ENCODE data around the gene XXYLT1. TPM values are rescaled to one million over a fixed set of nuclear protein-coding genes. Genes with fewer than 3 reads are reported as not detected.
"Not testable (repeated sequence)": the region's sequence is repeated elsewhere in the genome, so short reads cannot be mapped to it uniquely, and the experiment has no call there.

Gene XXYLT1
- total and polyA plus RNA-seq, 2 donors from 2014 or later: 5.7 to 10.7 TPM

DNA sequence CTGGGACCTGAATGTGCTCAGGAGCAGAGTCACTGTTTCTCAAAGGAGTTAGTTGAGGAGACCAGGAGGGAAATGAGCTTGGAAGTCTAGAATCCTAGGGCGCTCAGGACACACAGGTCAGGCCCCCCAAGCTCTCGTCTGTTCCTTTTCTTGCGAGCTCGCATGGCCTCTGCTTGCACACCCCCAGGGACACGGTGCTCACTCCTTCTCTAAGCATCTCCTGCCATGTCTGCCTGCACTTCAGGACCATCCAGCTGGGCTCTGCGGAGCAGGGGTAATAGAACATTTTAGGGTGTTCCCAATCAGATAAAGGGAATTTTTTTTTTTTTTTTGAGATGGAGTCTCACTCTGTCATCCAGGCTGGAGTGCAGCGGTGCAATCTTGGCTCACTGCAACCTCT, 213.2 kb downstream of the XXYLT1 start:
- no peak overlapping the region for H3K9ac ChIP-seq (ENCODE audit: low read length in 3 of 3)
- no peaks in the 10 kb centered on the region for H3K36me3 ChIP-seq (ENCODE audit: control insufficient read depth in 2 of 3, insufficient read depth in 3 of 3, low read length in 3 of 3)
- DNase-seq: peak in 1 of 5 donors; percentile 42
- H3K4me1 ChIP-seq (ENCODE audit: control insufficient read depth in 2 of 3, insufficient read depth in 2 of 3, low read depth in 1 of 3, low read length in 3 of 3): no peaks in the 10 kb centered on the region
- intact Hi-C loops (cut with DNase I): no loop called here
- TF ChIP-seq, protein P1, sequence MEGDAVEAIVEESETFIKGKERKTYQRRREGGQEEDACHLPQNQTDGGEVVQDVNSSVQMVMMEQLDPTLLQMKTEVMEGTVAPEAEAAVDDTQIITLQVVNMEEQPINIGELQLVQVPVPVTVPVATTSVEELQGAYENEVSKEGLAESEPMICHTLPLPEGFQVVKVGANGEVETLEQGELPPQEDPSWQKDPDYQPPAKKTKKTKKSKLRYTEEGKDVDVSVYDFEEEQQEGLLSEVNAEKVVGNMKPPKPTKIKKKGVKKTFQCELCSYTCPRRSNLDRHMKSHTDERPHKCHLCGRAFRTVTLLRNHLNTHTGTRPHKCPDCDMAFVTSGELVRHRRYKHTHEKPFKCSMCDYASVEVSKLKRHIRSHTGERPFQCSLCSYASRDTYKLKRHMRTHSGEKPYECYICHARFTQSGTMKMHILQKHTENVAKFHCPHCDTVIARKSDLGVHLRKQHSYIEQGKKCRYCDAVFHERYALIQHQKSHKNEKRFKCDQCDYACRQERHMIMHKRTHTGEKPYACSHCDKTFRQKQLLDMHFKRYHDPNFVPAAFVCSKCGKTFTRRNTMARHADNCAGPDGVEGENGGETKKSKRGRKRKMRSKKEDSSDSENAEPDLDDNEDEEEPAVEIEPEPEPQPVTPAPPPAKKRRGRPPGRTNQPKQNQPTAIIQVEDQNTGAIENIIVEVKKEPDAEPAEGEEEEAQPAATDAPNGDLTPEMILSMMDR (IDR thresholded peaks at IDR 0.05; ENCODE audit: borderline replicate concordance, extremely low read depth, insufficient read depth): no peak
- no peaks in the 10 kb centered on the region for H3K27me3 ChIP-seq (ENCODE audit: control insufficient read depth, insufficient read depth, low read length)
- H3K27ac ChIP-seq (ENCODE audit: low read depth in 2 of 2, low read length in 2 of 2): no peak overlapping the region
- no peak for FAIRE-seq
- H3K9me3 ChIP-seq (ENCODE audit: control insufficient read depth in 2 of 3, insufficient read depth in 1 of 3, low read length in 3 of 3): no peaks in the 10 kb centered on the region
- no peak overlapping the region for H3K4me3 ChIP-seq (ENCODE audit: low read length in 3 of 3)

DNA sequence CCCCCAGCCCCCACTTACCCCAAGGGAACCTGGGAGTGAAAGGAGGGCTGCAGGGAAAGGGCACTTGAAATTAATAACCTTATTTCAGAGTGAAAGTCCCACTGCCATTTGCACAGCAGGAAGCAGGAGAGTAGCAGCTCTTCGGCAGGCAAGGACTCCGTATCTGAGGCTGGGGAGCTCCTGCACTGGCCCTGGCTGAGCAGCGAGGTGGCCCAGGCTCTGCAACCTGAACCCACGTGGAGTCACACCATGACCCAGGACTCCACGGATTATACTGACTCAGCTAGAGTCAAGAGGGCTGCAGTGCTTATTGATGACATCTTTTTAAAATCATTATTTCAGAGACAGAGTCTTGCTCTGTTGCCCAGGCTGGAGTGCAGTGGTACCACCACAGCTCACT, 214.5 kb downstream of the XXYLT1 start:
- Histone ChIP-seq H3K4me1 (ENCODE audit: control insufficient read depth in 2 of 3, insufficient read depth in 2 of 3, low read depth in 1 of 3, low read length in 3 of 3) (no peaks in the 10 kb centered on the region), H3K9me3 (ENCODE audit: control insufficient read depth in 2 of 3, insufficient read depth in 1 of 3, low read length in 3 of 3) (no peaks in the 10 kb centered on the region), H3K9ac (ENCODE audit: low read length in 3 of 3) (no peak overlapping the region), H3K36me3 (ENCODE audit: control insufficient read depth in 2 of 3, insufficient read depth in 3 of 3, low read length in 3 of 3) (no peaks in the 10 kb centered on the region), H3K27ac (ENCODE audit: low read depth in 2 of 2, low read length in 2 of 2) (no peak overlapping the region), H3K4me3 (ENCODE audit: low read length in 3 of 3) (no peak overlapping the region), H3K27me3 (ENCODE audit: control insufficient read depth, insufficient read depth, low read length) (no peaks in the 10 kb centered on the region)
- intact Hi-C loops (cut with DNase I): no loop called here
- TF ChIP-seq, protein P1 (IDR thresholded peaks at IDR 0.05; ENCODE audit: borderline replicate concordance, extremely low read depth, insufficient read depth): no peak
- DNase-seq (peak in 1 of 5 donors; percentile 48), FAIRE-seq (no peak)

DNA sequence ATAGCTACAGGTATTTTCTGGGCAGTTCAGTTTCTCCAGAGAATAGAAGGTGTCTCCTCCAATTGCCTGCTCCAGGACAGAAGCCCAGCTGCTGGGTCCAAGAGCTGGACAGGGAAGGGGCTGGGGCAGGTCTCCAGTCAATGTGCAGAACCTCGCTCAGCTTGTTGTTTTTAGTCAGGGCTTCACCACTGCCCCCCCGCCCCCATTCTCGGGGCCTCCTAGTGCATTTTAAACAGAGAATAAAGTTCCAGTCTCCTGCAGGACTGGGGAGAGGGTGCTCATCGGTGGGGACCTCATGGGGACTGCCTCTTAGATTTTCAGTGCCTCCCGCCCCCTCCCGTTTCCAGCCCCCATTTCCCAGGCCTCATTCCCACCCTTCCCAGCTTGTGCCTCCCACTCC, 216.6 kb downstream of the XXYLT1 start:
- TF ChIP-seq, protein P1 (IDR thresholded peaks at IDR 0.05; ENCODE audit: borderline replicate concordance, extremely low read depth, insufficient read depth): no peak
- H3K27ac ChIP-seq (ENCODE audit: low read depth in 2 of 2, low read length in 2 of 2): no peak overlapping the region
- no peak for FAIRE-seq
- H3K4me1 ChIP-seq (ENCODE audit: control insufficient read depth in 2 of 3, insufficient read depth in 2 of 3, low read depth in 1 of 3, low read length in 3 of 3): no peaks in the 10 kb centered on the region
- H3K27me3 ChIP-seq (ENCODE audit: control insufficient read depth, insufficient read depth, low read length): no peaks in the 10 kb centered on the region
- no peaks in the 10 kb centered on the region for H3K36me3 ChIP-seq (ENCODE audit: control insufficient read depth in 2 of 3, insufficient read depth in 3 of 3, low read length in 3 of 3)
- no peak overlapping the region for H3K4me3 ChIP-seq (ENCODE audit: low read length in 3 of 3)
- intact Hi-C loops (cut with DNase I): no loop called here
- H3K9ac ChIP-seq (ENCODE audit: low read length in 3 of 3): no peak overlapping the region
- H3K9me3 ChIP-seq (ENCODE audit: control insufficient read depth in 2 of 3, insufficient read depth in 1 of 3, low read length in 3 of 3): no peaks in the 10 kb centered on the region
- DNase-seq: no peak

DNA sequence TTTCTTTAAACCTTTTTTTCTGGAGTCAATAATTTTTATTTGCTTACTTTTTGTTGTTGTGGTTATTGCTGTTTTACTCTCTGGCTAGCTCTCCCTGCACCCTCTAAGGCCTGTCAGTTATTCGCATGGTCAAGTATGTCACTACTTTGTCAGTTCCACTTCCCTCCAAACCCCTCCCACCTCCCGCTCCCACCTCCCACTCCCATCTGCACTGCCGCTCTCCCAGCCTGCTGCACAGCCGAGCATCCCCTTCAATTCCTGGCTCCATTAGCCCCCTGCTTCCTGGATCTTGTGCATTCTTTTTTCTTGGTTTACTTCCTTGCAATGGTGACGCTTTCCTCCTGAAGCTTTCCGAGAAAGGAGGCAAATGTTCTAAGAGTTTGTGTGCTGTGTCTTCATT, 218.0 kb downstream of the XXYLT1 start:
- H3K36me3 ChIP-seq (ENCODE audit: control insufficient read depth in 2 of 3, insufficient read depth in 3 of 3, low read length in 3 of 3): no peaks in the 10 kb centered on the region
- H3K9ac ChIP-seq (ENCODE audit: low read length in 3 of 3): no peak overlapping the region
- H3K27ac ChIP-seq (ENCODE audit: low read depth in 2 of 2, low read length in 2 of 2): no peak overlapping the region
- no peaks in the 10 kb centered on the region for H3K27me3 ChIP-seq (ENCODE audit: control insufficient read depth, insufficient read depth, low read length)
- H3K4me3 ChIP-seq (ENCODE audit: low read length in 3 of 3): no peak overlapping the region
- no peak for DNase-seq
- no peaks in the 10 kb centered on the region for H3K9me3 ChIP-seq (ENCODE audit: control insufficient read depth in 2 of 3, insufficient read depth in 1 of 3, low read length in 3 of 3)
- no peak for FAIRE-seq
- intact Hi-C loops (cut with DNase I): no loop called here
- H3K4me1 ChIP-seq (ENCODE audit: control insufficient read depth in 2 of 3, insufficient read depth in 2 of 3, low read depth in 1 of 3, low read length in 3 of 3): no peaks in the 10 kb centered on the region
- TF ChIP-seq, protein P1 (IDR thresholded peaks at IDR 0.05; ENCODE audit: borderline replicate concordance, extremely low read depth, insufficient read depth): no peak

DNA sequence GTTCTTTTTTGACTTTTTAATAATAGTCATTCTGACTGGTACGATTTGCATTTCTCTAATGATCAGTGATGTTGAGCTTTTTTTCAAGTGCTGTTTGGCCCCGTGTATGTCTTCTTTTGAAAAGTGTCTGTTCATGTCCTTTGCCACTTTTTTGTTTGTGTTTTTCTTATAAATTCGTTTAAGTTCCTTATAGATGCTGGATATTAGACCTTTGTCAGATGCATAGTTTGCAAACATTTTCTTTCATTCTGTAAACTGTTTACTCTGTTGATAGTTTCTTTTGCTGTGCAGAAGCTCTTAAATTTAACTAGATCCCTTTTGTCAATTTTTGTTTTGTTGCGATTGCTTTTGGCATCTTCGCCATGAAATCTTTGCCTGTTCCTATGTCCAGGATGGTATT, 220.7 kb downstream of the XXYLT1 start:
- H3K4me3 ChIP-seq (ENCODE audit: low read length in 3 of 3); intact Hi-C loops (cut with DNase I); H3K9me3 ChIP-seq (ENCODE audit: control insufficient read depth in 2 of 3, insufficient read depth in 1 of 3, low read length in 3 of 3); H3K27ac ChIP-seq (ENCODE audit: low read depth in 2 of 2, low read length in 2 of 2); H3K36me3 ChIP-seq (ENCODE audit: control insufficient read depth in 2 of 3, insufficient read depth in 3 of 3, low read length in 3 of 3); H3K27me3 ChIP-seq (ENCODE audit: control insufficient read depth, insufficient read depth, low read length); DNase-seq; H3K9ac ChIP-seq (ENCODE audit: low read length in 3 of 3); FAIRE-seq; H3K4me1 ChIP-seq (ENCODE audit: control insufficient read depth in 2 of 3, insufficient read depth in 2 of 3, low read depth in 1 of 3, low read length in 3 of 3): not testable (repeated sequence)
